ENCODE results near the gene KLHL25.
A peak's percentile ranks its signal among the peaks of the same experiment; 100 is the strongest.

Gene KLHL25

GRCh38 chr15:85725019-85725418 lies 69.7 kb downstream of the KLHL25 start:
- H3K4me3 ChIP-seq (ENCODE audit: low read length in 2 of 2): no peak overlapping the region
- peak overlapping the region; percentile 77 for H3K27ac ChIP-seq (ENCODE audit: low read length)
- H3K27me3 ChIP-seq (ENCODE audit: control insufficient read depth in 1 of 2, insufficient read depth in 2 of 2, low read length in 2 of 2): no peaks in the 10 kb centered on the region
- no peak overlapping the region for H3K9ac ChIP-seq (ENCODE audit: low read length in 2 of 2)
- H3K9me3 ChIP-seq (ENCODE audit: control insufficient read depth in 2 of 2, low read length in 2 of 2): no peaks in the 10 kb centered on the region
- H3K4me1 ChIP-seq (ENCODE audit: control insufficient read depth, insufficient read depth, low read length): peaks cover 18% of the 10 kb centered on the region
- peaks cover 48 to 52% of the 10 kb centered on the region in 2 donors for H3K36me3 ChIP-seq (ENCODE audit: control insufficient read depth in 2 of 2, insufficient read depth in 2 of 2, low read length in 2 of 2)

- H3K4me3 ChIP-seq (ENCODE audit: low read length in 2 of 2): no peak overlapping the region
- peaks cover 18% of the 10 kb centered on the region for H3K4me1 ChIP-seq (ENCODE audit: control insufficient read depth, insufficient read depth, low read length)
- peaks cover 51 to 55% of the 10 kb centered on the region in 2 donors for H3K36me3 ChIP-seq (ENCODE audit: control insufficient read depth in 2 of 2, insufficient read depth in 2 of 2, low read length in 2 of 2)
- peak overlapping the region; percentile 77 for H3K27ac ChIP-seq (ENCODE audit: low read length)
- no peaks in the 10 kb centered on the region for H3K9me3 ChIP-seq (ENCODE audit: control insufficient read depth in 2 of 2, low read length in 2 of 2)
- peak overlapping the region in 1 of 2 donors; percentile 29 for H3K9ac ChIP-seq (ENCODE audit: low read length in 2 of 2)
- H3K27me3 ChIP-seq (ENCODE audit: control insufficient read depth in 1 of 2, insufficient read depth in 2 of 2, low read length in 2 of 2): no peaks in the 10 kb centered on the region
These were observed 70.5 kb downstream of the KLHL25 start for GRCh38 chr15:85723960-85724945.

GRCh38 chr15:85722374-85723152 lies 72.2 kb downstream of the KLHL25 start:
- no peak overlapping the region for H3K27ac ChIP-seq (ENCODE audit: low read length)
- H3K9me3 ChIP-seq (ENCODE audit: control insufficient read depth in 2 of 2, low read length in 2 of 2): no peaks in the 10 kb centered on the region
- no peak overlapping the region for H3K4me3 ChIP-seq (ENCODE audit: low read length in 2 of 2)
- H3K9ac ChIP-seq (ENCODE audit: low read length in 2 of 2): no peak overlapping the region
- no peaks in the 10 kb centered on the region for H3K27me3 ChIP-seq (ENCODE audit: control insufficient read depth in 1 of 2, insufficient read depth in 2 of 2, low read length in 2 of 2)
- peaks cover 18% of the 10 kb centered on the region for H3K4me1 ChIP-seq (ENCODE audit: control insufficient read depth, insufficient read depth, low read length)
- peaks cover 57 to 65% of the 10 kb centered on the region in 2 donors for H3K36me3 ChIP-seq (ENCODE audit: control insufficient read depth in 2 of 2, insufficient read depth in 2 of 2, low read length in 2 of 2)

GRCh38 chr15:85718981-85719380 lies 75.7 kb downstream of the KLHL25 start:
- H3K36me3 ChIP-seq (ENCODE audit: control insufficient read depth in 2 of 2, insufficient read depth in 2 of 2, low read length in 2 of 2): peaks cover 56 to 65% of the 10 kb centered on the region in 2 donors
- H3K9me3 ChIP-seq (ENCODE audit: control insufficient read depth in 2 of 2, low read length in 2 of 2): no peaks in the 10 kb centered on the region
- H3K27ac ChIP-seq (ENCODE audit: low read length): no peak overlapping the region
- H3K4me1 ChIP-seq (ENCODE audit: control insufficient read depth, insufficient read depth, low read length): no peaks in the 10 kb centered on the region
- H3K4me3 ChIP-seq (ENCODE audit: low read length in 2 of 2): no peak overlapping the region
- no peaks in the 10 kb centered on the region for H3K27me3 ChIP-seq (ENCODE audit: control insufficient read depth in 1 of 2, insufficient read depth in 2 of 2, low read length in 2 of 2)
- no peak overlapping the region for H3K9ac ChIP-seq (ENCODE audit: low read length in 2 of 2)

- no peak overlapping the region for H3K27ac ChIP-seq (ENCODE audit: low read length)
These were observed 76.3 kb downstream of the KLHL25 start for GRCh38 chr15:85718271-85718971.

GRCh38 chr15:85717212-85717611 lies 77.5 kb downstream of the KLHL25 start:
- no peak overlapping the region for H3K27ac ChIP-seq (ENCODE audit: low read length)
- H3K36me3 ChIP-seq (ENCODE audit: control insufficient read depth in 2 of 2, insufficient read depth in 2 of 2, low read length in 2 of 2): peaks cover 44 to 59% of the 10 kb centered on the region in 2 donors
- no peaks in the 10 kb centered on the region for H3K9me3 ChIP-seq (ENCODE audit: control insufficient read depth in 2 of 2, low read length in 2 of 2)
- no peak overlapping the region for H3K4me3 ChIP-seq (ENCODE audit: low read length in 2 of 2)
- H3K4me1 ChIP-seq (ENCODE audit: control insufficient read depth, insufficient read depth, low read length): no peaks in the 10 kb centered on the region
- H3K9ac ChIP-seq (ENCODE audit: low read length in 2 of 2): no peak overlapping the region
- no peaks in the 10 kb centered on the region for H3K27me3 ChIP-seq (ENCODE audit: control insufficient read depth in 1 of 2, insufficient read depth in 2 of 2, low read length in 2 of 2)

More at GRCh38 chr15:85718271-85718971, 76.3 kb downstream of the KLHL25 start:
- Histone ChIP-seq H3K9me3 (ENCODE audit: control insufficient read depth in 2 of 2, low read length in 2 of 2) (no peaks in the 10 kb centered on the region), H3K9ac (ENCODE audit: low read length in 2 of 2) (no peak overlapping the region), H3K27me3 (ENCODE audit: control insufficient read depth in 1 of 2, insufficient read depth in 2 of 2, low read length in 2 of 2) (no peaks in the 10 kb centered on the region), H3K4me3 (ENCODE audit: low read length in 2 of 2) (no peak overlapping the region), H3K4me1 (ENCODE audit: control insufficient read depth, insufficient read depth, low read length) (no peaks in the 10 kb centered on the region), H3K36me3 (ENCODE audit: control insufficient read depth in 2 of 2, insufficient read depth in 2 of 2, low read length in 2 of 2) (peaks cover 50 to 61% of the 10 kb centered on the region in 2 donors)

- Histone ChIP-seq H3K4me3 (ENCODE audit: low read length in 2 of 2) (no peak overlapping the region), H3K27me3 (ENCODE audit: control insufficient read depth in 1 of 2, insufficient read depth in 2 of 2, low read length in 2 of 2) (no peaks in the 10 kb centered on the region), H3K9ac (ENCODE audit: low read length in 2 of 2) (no peak overlapping the region), H3K27ac (ENCODE audit: low read length) (no peak overlapping the region), H3K4me1 (ENCODE audit: control insufficient read depth, insufficient read depth, low read length) (no peaks in the 10 kb centered on the region), H3K9me3 (ENCODE audit: control insufficient read depth in 2 of 2, low read length in 2 of 2) (no peaks in the 10 kb centered on the region), H3K36me3 (ENCODE audit: control insufficient read depth in 2 of 2, insufficient read depth in 2 of 2, low read length in 2 of 2) (peaks cover 41 to 56% of the 10 kb centered on the region in 2 donors)
These were observed 78.5 kb downstream of the KLHL25 start for GRCh38 chr15:85716261-85716660.

GRCh38 chr15:85711580-85712192 lies 83.0 kb downstream of the KLHL25 start:
- no peak overlapping the region for H3K9ac ChIP-seq (ENCODE audit: low read length in 2 of 2)
- no peaks in the 10 kb centered on the region for H3K27me3 ChIP-seq (ENCODE audit: control insufficient read depth in 1 of 2, insufficient read depth in 2 of 2, low read length in 2 of 2)
- peaks cover 21 to 35% of the 10 kb centered on the region in 2 donors for H3K36me3 ChIP-seq (ENCODE audit: control insufficient read depth in 2 of 2, insufficient read depth in 2 of 2, low read length in 2 of 2)
- no peak overlapping the region for H3K4me3 ChIP-seq (ENCODE audit: low read length in 2 of 2)
- no peaks in the 10 kb centered on the region for H3K9me3 ChIP-seq (ENCODE audit: control insufficient read depth in 2 of 2, low read length in 2 of 2)
- H3K27ac ChIP-seq (ENCODE audit: low read length): no peak overlapping the region
- H3K4me1 ChIP-seq (ENCODE audit: control insufficient read depth, insufficient read depth, low read length): peaks cover 12% of the 10 kb centered on the region

GRCh38 chr15:85710340-85710842 lies 84.3 kb downstream of the KLHL25 start:
- peaks cover 24 to 26% of the 10 kb centered on the region in 2 donors for H3K36me3 ChIP-seq (ENCODE audit: control insufficient read depth in 2 of 2, insufficient read depth in 2 of 2, low read length in 2 of 2)
- H3K9ac ChIP-seq (ENCODE audit: low read length in 2 of 2): no peak overlapping the region
- H3K4me1 ChIP-seq (ENCODE audit: control insufficient read depth, insufficient read depth, low read length): peaks cover 14% of the 10 kb centered on the region
- no peak overlapping the region for H3K4me3 ChIP-seq (ENCODE audit: low read length in 2 of 2)
- H3K27me3 ChIP-seq (ENCODE audit: control insufficient read depth in 1 of 2, insufficient read depth in 2 of 2, low read length in 2 of 2): no peaks in the 10 kb centered on the region
- H3K27ac ChIP-seq (ENCODE audit: low read length): no peak overlapping the region
- H3K9me3 ChIP-seq (ENCODE audit: control insufficient read depth in 2 of 2, low read length in 2 of 2): no peaks in the 10 kb centered on the region

Data from stomach smooth muscle (tissue), 2 donors.